Fibroblast of the aortic adventitia (primary cell): ENCODE data around the gene KDM5B. TPM values are rescaled to one million over a fixed set of nuclear protein-coding genes. Genes with fewer than 3 reads are reported as not detected.

Experiments used
- DNase-seq: peaks from one replicate; pipeline ENCODE4 v3.0.0-alpha.2; 2010; ENCODE audit warnings: low read depth
- H3K4me3 ChIP-seq: 2 replicates; pipeline ENCODE4 v1.5.1; 2011; ENCODE audit warnings: low read depth, mild to moderate bottlenecking, control low read depth, low read length, moderate library complexity
- CTCF ChIP-seq: IDR thresholded peaks from 2 replicates; pipeline ENCODE4 v1.5.1; 2011; ENCODE audit warnings: mild to moderate bottlenecking, low read length, control low read depth, inconsistent platforms; ENCODE audit not compliant: insufficient read depth
- total RNA-seq: library from RNA; depleted of rRNA; stranded (reverse); fragments of >200 nt; gene quantifications from 2 replicates; pipeline ENCODE4 v1.2.3, GENCODE V29; 2012; ENCODE audit warnings: low replicate concordance

The KDM5B gene
- total RNA-seq, 1 donor = 56.4 TPM

GRCh38 chr1:202706851-202707250, 101.4 kb downstream of the KDM5B start:
- no peak for TF ChIP-seq CTCF
- no peak for DNase-seq
- H3K4me3 ChIP-seq = no peak overlapping the region

GRCh38 chr1:202704601-202705000, 103.6 kb downstream of the KDM5B start:
- H3K4me3 ChIP-seq = no peak overlapping the region
- TF ChIP-seq CTCF = no peak

GRCh38 chr1:202703191-202703590, 105.0 kb downstream of the KDM5B start:
- no peak for DNase-seq
- no peak overlapping the region for H3K4me3 ChIP-seq
- TF ChIP-seq CTCF = no peak

More at GRCh38 chr1:202704601-202705000, 103.6 kb downstream of the KDM5B start:
- no peak for DNase-seq

- no peak for TF ChIP-seq CTCF
- no peak for DNase-seq
- H3K4me3 ChIP-seq = no peak overlapping the region
Measured at GRCh38 chr1:202702088-202702487, 106.1 kb downstream of the KDM5B start.

GRCh38 chr1:202701200-202701599, 107.0 kb downstream of the KDM5B start:
- DNase-seq = no peak
- H3K4me3 ChIP-seq = no peak overlapping the region
- TF ChIP-seq CTCF = no peak

- no peak for TF ChIP-seq CTCF
- DNase-seq = no peak
- H3K4me3 ChIP-seq = no peak overlapping the region
Measured at GRCh38 chr1:202700061-202700460, 108.2 kb downstream of the KDM5B start.

- TF ChIP-seq CTCF = no peak
- DNase-seq = no peak
- no peak overlapping the region for H3K4me3 ChIP-seq
Measured at GRCh38 chr1:202698276-202698675, 109.9 kb downstream of the KDM5B start.
